Right lobe of liver (tissue), 6 donors: Measurements from ENCODE around the gene COX10. TPM values are rescaled to one million over a fixed set of nuclear protein-coding genes. Genes with fewer than 3 reads are reported as not detected.
A peak's percentile ranks its signal among the peaks of the same experiment; 100 is the strongest.

Source experiments
- ATAC-seq, 4 donors: fragments of 200-7000 bp; cut with Tn5 transposase; one replicate each; pipeline ENCODE4 v1.9.1; 2020; ENCODE audit warnings: mild to moderate bottlenecking in 4 of 4, moderate library complexity in 4 of 4
- DNase-seq, 3 donors: peaks; one replicate each; pipeline ENCODE4 v3.0.0-alpha.2; 2020
- H3K27ac ChIP-seq, 3 donors: fragments of 200-600 bp; one replicate each; pipeline ENCODE4 v1.8.0; 2022
- H3K27me3 ChIP-seq, 2 donors: fragments of 200-600 bp; one replicate each; pipeline ENCODE4 v1.8.0; 2022
- H3K36me3 ChIP-seq, 4 donors: fragments of 200-600 bp; sonication (generic) in 1 of 4; one replicate each; pipeline versions ENCODE4 v1.5.1 to v1.8.0; 2017 to 2022; ENCODE audit warnings: control low read depth in 1 of 4
- H3K4me1 ChIP-seq, 4 donors: fragments of 200-600 bp; sonication (generic) in 1 of 4; one replicate each; pipeline versions ENCODE4 v1.5.1 to v1.8.0; 2017 to 2022; ENCODE audit warnings: control low read depth in 1 of 4
- H3K4me3 ChIP-seq, 3 donors: fragments of 200-600 bp; one replicate each; pipeline ENCODE4 v1.8.0; 2022
- H3K9me3 ChIP-seq, 4 donors: fragments of 200-600 bp; sonication (generic) in 1 of 4; one replicate each; pipeline versions ENCODE4 v1.5.1 to v1.8.0; 2017 to 2022; ENCODE audit warnings: control low read depth in 1 of 4
- POLR2A ChIP-seq: fragments of 450-650 bp; IDR thresholded peaks from one replicate; pipeline ENCODE4 v1.6.1; 2017; ENCODE audit warnings: antibody characterized with exemption, mild to moderate bottlenecking
- WGBS: methylation state at CpG from one replicate; pipeline ENCODE4 v1.1.6; 2018; ENCODE audit warnings: low coverage, low lambda C conversion rate; ENCODE audit not compliant: insufficient coverage; ENCODE audit errors: missing lambda C conversion rate; 5-methylcytosine and 5-hydroxymethylcytosine counted together
- intact Hi-C, 2 donors: fragments of 100-400 bp; cut with DNase I; formaldehyde crosslinking; loops; one replicate each; pipeline versions ENCODE4 v1.11.2 to v1.14.1; 2022
- total RNA-seq, 6 experiments: library from RNA; depleted of rRNA in 2 of 6; stranded (reverse); fragments of >200 nt in 2 of 6; fragmentation: NEBNext Ultra II Directional in 3 of 6; extraction: Animal tissue kit (Norgen Biotek cat#: 25700) in 3 of 6; gene quantifications; one replicate each; pipeline versions ENCODE4 v1.1.0 to v1.2.4, GENCODE V29; 2016 to 2023
- TF ChIP-seq, protein P1 (sequence below), 4 donors: fragments of 200-600 bp in 3 of 4; fragments of 450-650 bp in 1 of 4; IDR thresholded peaks; one replicate each; pipeline versions ENCODE4 v1.5.1 to v1.8.0; 2016 to 2022; ENCODE audit warnings: antibody characterized with exemption in 4 of 4, mild to moderate bottlenecking in 2 of 4
- donor health status: DM: no; HTN: yes; CAD: no.
- donor health status: DM: no; HTN: no; CAD: no.
- donor health status: DM: no; HTN: no; CAD: no.
- donor health status: DM: no; HTN: yes; CAD: no.
- donor health status: DM: no; HTN: yes; CAD: no.

COX10 gene
- total RNA-seq, 6 experiments from 2014 or later = 6.8 to 23.0 (median 9.0) TPM

DNA sequence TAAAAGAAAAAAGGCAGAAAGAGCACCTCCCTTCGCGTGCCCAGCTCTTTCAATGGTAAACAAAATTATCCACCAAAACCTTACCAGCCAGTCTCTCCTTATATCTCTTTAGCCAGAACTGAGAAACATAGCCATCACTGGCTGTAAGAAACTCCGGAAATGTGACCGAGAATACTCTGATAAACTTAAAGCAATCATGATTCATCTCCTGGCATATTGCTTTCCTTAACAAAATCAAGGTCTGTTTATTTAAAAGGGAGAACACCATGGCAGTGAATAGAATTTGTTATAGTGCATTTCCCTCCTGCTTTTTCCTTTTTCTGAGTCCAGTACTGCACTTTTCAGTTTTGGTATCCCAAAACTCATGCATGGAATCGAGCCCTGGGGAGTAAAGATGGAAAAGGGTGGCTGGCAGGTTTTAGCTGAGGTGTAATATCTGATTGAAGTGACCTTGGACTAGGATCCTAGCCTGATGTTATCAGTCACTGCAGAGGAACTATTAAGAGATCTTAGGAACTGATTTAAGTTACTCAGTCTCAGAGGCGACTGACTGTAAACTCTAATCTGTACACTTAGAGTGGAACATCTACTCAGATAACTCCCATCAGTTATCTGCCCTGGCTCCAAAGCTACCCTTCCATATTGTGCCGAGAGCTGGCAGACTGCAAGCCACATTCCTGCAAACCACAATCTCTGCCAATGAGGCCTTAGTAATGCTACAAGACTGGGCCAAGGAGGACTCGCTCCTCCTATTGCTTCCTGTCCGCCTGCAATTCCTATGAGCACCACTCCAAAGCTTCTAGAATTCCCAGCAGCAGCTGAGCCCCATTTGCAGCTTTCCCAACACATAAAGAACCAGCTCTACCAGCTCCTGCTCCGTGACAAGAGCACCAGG is 7.4 kb upstream of the COX10 start:
- H3K27me3 ChIP-seq = no peaks in the 10 kb centered on the region
- H3K4me3 ChIP-seq = no peak overlapping the region
- no peak for DNase-seq
- 84% methylated on average over 6 of the region's 10 CpGs for WGBS
- intact Hi-C loops = no loop called here
- H3K36me3 ChIP-seq = no peaks in the 10 kb centered on the region
- no peaks in the 10 kb centered on the region for H3K9me3 ChIP-seq
- H3K4me1 ChIP-seq = no peaks in the 10 kb centered on the region
- no peak for TF ChIP-seq POLR2A
- TF ChIP-seq, protein P1, sequence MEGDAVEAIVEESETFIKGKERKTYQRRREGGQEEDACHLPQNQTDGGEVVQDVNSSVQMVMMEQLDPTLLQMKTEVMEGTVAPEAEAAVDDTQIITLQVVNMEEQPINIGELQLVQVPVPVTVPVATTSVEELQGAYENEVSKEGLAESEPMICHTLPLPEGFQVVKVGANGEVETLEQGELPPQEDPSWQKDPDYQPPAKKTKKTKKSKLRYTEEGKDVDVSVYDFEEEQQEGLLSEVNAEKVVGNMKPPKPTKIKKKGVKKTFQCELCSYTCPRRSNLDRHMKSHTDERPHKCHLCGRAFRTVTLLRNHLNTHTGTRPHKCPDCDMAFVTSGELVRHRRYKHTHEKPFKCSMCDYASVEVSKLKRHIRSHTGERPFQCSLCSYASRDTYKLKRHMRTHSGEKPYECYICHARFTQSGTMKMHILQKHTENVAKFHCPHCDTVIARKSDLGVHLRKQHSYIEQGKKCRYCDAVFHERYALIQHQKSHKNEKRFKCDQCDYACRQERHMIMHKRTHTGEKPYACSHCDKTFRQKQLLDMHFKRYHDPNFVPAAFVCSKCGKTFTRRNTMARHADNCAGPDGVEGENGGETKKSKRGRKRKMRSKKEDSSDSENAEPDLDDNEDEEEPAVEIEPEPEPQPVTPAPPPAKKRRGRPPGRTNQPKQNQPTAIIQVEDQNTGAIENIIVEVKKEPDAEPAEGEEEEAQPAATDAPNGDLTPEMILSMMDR (IDR thresholded peaks at IDR 0.05) = no peak
- H3K27ac ChIP-seq = no peak overlapping the region
- no peak for ATAC-seq

- DNase-seq (no peak), ATAC-seq (no peak)
- Histone ChIP-seq H3K36me3 (no peaks in the 10 kb centered on the region), H3K4me1 (peaks cover 0 to 21% (median 7%) of the 10 kb centered on the region in 4 donors), H3K4me3 (no peak overlapping the region), H3K27me3 (no peaks in the 10 kb centered on the region), H3K9me3 (no peaks in the 10 kb centered on the region), H3K27ac (no peak overlapping the region)
- no peak for TF ChIP-seq POLR2A
- TF ChIP-seq, protein P1 (IDR thresholded peaks at IDR 0.05) = no peak
- intact Hi-C loops = no loop called here
- WGBS = 87% methylated on average over 1 of the region's 1 CpG
Measured at GRCh38 chr17:14067347-14067746, 2.0 kb upstream of the COX10 start.

- intact Hi-C loops = no loop called here
- DNase-seq (no peak), ATAC-seq (no peak)
- Histone ChIP-seq H3K27me3 (no peaks in the 10 kb centered on the region), H3K4me1 (peaks cover 0 to 21% (median 7%) of the 10 kb centered on the region in 4 donors), H3K4me3 (peak overlapping the region; percentile 96 to 100 (median 99)), H3K9me3 (no peaks in the 10 kb centered on the region), H3K36me3 (no peaks in the 10 kb centered on the region), H3K27ac (peak overlapping the region; percentile 74 to 82 (median 80))
- TF ChIP-seq, protein P1 (IDR thresholded peaks at IDR 0.05) = no peak
- no peak for TF ChIP-seq POLR2A
- 14% methylated on average over 22 of the region's 25 CpGs for WGBS
Measured at GRCh38 chr17:14068542-14069250, 608 bp upstream of the COX10 start.

- Histone ChIP-seq H3K27ac (peak overlapping the region in 1 of 3 donors; percentile 80), H3K4me3 (peak overlapping the region; percentile 96 to 100 (median 99)), H3K27me3 (no peaks in the 10 kb centered on the region), H3K4me1 (peaks cover 0 to 21% (median 7%) of the 10 kb centered on the region in 4 donors), H3K36me3 (peaks cover 0 to 14% (median 0%) of the 10 kb centered on the region in 4 donors), H3K9me3 (no peaks in the 10 kb centered on the region)
- intact Hi-C loops = no loop called here
- DNase-seq = no peak
- TF ChIP-seq POLR2A = no peak
- TF ChIP-seq, protein P1 (IDR thresholded peaks at IDR 0.05) = no peak
- no peak for ATAC-seq
- 41% methylated on average over 6 of the region's 6 CpGs for WGBS
Measured at GRCh38 chr17:14070344-14070984, 1.2 kb downstream of the COX10 start.
